Tibial nerve (tissue), 3 donors: Measurements from ENCODE around the gene WNT3A.

Source experiments
- CTCF ChIP-seq, 5 experiments: fragments of 200-600 bp in 3 of 5; fragments of 450-650 bp in 2 of 5; sonication (generic) in 3 of 5; IDR thresholded peaks; one replicate each; pipeline ENCODE4 v1.5.1; 2016 to 2019; ENCODE audit warnings: antibody characterized with exemption in 5 of 5, mild to moderate bottlenecking in 3 of 5, moderate library complexity in 2 of 5
- POLR2A ChIP-seq, 2 donors: fragments of 450-650 bp; IDR thresholded peaks; one replicate each; pipeline ENCODE4 v1.6.1; 2017; ENCODE audit warnings: antibody characterized with exemption in 2 of 2, mild to moderate bottlenecking in 2 of 2, moderate library complexity in 2 of 2

GRCh38 chr1:228101994-228102790 lies 95.4 kb downstream of the WNT3A start:
- TF ChIP-seq CTCF (IDR thresholded peaks at IDR 0.05) (no peak), POLR2A (IDR thresholded peaks at IDR 0.05) (no peak)
